GM18508 (cell line): ENCODE results near the gene STUM.
"Not testable (repeated sequence)": the region's sequence is repeated elsewhere in the genome, so short reads cannot be mapped to it uniquely, and the experiment has no call there.

Source experiments
- ATAC-seq: cut with Tn5 transposase; IDR thresholded peaks from one replicate; pipeline ENCODE4 v1.9.1; 2021; ENCODE audit warnings: moderate number of reproducible peaks; ENCODE audit not compliant: insufficient read depth, unreplicated experiment

STUM gene

DNA sequence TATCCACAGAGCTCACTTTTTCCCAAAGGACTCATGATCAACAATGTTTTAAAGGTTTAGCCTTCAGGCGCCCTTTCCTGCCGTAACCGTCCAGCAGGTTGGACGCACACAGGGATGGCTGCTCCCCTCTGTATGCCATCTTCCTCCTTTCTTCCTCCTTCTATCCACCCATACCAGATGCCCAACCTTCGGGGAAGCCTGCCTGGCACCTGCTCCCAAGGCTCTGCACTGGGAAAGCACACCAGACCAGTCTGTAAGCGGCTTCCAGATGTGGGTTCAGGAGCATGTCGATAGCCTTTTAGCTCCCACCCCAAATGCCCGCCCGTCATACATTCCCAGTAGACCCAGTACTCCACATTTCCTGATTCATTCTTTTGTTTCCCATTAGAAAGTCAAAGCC is 52.9 kb downstream of the STUM start:
- no peak for ATAC-seq

DNA sequence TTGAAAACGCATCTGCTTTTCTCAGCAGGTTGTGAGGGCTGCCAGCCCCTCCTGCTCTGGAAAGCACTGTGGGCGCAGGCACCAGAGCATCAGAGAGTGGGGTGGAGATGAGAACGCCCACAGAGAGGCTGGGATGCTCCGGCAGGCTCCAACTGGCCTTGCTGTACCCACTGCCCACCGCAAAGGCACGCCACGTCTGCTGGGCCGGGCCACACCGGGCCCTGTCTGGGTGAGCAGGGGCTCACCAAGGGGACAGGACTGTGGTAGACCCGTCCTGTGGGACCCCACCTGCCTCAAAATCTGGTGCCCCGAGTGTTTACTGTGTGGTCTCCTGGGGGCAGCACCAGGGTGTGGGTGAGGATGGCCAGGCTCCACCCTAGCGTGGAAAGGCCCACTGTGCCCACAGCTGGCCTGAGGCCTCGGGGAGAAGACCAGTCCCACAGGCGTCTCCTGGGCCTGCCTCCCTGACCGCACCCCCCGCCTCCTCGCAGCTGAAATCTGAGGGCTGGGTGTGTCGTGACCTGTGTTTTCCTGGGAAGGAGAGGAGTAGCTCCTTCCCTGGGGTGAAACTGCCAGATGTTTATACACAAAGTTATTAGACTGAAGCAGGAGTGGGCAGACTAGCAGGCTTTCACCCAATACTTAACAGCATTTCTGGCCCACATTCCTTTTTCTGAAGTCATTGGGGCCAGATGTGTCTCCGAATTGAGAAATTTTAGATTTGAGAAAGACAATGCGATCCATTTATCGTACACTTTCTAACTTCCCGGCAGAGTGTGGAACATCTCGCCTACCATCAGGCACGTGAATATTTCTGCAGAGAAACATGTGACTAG is 53.8 kb downstream of the STUM start:
- no peak for ATAC-seq

DNA sequence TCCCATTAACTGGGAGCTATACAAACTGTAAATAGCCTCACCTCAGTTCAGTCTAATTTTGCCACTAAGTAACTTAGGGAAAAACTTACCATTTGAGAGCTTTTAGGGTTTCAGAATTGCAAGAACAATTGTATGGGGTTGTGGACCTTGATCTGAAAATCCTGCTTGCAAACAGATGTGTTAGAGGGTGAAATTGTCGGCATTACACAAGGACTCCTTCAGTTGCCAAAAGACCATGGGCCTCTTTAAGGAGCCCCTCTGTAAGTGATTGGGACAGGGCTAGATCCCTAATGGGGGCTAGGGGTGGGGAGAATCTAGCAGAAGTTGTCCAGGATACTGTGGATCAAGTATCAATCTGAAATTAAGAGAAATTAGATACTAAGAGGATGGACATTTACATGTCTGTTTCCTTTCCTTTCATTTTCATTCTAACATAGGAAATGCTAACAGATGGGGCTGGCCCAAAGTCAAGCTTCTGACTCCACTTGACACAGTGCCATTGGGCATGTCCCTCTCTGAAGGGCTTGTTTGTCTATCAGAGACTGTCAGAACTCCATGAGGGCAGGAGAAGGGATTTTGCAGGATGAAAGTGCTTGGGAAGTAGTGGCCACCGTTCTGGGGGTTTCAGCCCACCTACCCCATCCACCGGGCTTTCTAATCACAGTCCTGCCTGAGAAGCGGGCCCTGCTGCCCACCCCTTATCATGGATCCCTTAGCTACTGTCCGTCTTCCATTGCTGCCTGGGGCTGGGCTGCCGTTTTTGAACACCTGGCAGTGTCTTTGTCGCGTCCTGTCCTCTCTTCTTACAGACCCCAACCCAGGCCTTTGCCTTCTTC is 54.7 kb downstream of the STUM start:
- no peak for ATAC-seq

DNA sequence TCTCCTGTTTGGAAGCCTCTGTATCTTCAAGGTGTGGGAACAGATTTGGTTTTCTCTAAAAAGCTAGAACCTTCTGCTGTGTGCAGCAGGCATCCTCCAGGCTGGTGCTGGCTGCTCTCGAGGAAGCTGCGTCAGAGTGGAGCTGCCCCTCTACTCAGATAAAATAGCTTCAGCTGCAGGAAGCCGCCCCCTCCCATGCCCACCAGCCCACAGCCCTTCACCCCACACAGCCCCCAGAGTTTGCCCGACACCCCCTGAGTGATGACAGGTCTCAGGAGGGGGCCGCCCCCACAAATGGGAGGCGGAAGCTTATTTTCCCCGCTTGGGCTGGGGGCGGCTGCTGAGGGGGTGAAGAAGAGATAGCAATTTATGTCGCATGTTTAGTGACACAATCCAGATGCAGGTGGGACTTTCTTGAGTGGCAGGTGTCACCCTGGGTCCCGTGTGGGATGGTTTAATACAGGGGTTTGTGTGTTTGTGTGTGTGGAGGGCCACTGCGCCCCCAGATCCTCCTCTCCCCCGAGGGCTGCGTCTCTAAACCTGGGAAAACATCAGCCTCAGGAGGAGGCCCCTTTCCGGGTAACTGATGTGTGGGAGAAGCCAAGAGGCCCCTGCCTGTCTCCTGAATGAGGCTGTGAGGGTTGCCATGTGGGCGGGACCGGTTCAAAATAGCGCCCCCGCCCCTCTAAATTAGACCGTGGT is 55.4 kb downstream of the STUM start:
- no peak for ATAC-seq

DNA sequence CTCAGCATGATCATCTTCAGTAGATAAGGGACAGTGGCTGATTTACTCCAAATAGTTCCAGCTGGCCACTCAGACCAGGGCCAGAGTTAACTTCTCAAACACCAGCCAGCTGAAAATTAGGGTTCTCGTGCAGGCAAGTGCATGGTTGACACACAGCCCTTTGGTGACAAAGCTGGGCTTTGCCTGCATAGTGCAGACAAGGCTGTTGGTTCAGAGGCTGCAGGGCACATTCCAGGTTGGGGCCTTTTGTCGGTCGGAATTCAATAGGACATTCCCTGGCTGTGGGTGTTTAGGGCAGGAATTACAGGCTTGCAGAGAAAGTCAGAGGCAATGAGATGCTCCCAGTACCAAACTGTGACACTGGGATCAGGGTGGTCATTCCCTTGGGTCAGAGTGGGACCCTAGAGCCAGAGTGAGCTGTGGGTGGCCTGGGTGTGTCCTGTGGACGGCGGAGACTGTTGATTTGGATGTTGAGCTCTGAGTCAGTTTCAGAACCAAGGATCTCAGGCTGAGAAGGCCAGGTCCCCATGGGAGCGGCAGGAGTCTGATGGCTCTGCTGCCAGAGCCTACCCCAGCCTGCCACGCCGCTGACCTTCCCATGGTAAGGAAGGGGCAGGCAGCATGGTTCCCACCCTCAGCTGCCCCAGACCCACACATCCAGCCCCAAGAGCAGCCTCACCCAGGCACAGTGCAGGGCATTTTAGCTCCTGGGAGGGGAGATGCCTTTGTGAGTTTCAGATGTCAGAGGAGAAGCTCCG is 56.2 kb downstream of the STUM start:
- ATAC-seq = no peak

DNA sequence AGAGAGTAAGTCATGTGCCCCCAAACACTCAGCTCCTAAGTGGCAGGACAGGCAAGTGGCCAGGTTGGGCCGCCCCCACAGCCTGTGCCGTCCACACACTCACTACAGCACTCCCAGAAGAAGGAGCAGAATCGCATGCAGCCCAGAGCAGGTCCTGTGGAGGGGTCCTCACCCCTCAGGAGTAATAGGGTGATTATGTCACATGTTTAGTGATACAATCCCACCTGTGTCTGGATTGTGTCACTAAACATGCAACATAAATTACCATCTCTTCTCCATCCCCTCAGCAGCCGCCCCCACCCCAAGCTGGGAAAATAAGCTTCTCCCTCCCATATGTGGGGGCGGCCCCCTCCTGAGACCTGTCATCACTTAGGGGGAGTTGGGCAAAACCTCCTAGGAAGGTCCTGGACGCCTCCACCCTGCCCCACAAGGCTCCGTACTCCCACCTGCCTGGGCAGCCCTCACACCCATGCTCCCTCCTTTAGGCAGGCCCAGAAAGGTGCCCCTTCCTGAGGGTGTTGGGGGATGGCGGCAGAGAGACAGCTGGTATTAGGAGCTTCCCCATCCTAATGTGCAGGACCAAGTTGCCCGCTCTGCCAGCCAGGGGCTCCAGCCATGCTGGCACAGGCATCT is 56.9 kb downstream of the STUM start:
- no peak for ATAC-seq

DNA sequence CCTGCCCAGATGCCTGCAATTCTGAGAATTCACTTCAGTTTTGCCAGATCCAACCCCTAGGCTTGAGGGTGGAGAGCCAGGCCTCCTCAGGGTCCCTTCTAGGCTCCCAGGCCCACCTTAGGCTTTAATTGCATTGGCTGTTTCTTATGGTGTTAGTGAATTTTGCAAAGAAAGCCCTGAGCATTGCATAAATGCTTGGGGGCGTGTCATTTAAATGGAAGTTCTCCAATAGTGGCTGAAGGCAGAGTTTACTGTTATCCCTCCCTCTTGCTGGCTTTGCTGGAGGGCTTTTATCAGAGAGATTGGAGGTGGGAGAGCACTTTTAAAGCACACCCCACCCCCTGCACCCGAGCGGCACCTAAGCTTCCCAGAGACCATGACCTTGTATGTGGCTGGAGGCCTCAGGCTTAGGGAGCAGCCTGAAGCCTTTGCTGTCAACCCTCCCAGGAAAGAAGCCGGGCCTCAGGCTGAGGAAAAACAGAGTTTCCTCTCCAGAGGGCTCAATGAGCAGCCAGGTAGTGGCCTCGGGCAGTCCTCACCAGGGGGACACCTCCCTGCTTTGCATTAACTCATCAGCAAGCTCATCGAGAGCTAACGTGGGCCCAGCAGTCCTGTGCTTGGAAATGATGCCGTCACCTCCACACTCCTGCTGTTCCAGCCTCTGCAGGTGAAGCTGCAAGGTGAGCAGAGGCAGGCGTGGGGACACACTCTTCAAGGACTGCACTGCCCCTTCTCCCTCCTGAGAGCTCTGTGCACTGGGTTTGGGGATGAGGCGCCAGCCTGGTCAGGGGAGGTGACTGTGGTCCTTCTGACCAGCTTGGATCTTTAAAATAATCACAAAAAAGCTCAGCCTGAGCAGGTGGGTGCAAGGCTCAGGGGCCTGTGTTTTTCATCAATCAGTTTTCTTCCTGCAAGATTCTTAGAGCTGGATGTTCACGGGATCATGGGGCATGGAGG is 58.0 kb downstream of the STUM start:
- ATAC-seq = no peak

DNA sequence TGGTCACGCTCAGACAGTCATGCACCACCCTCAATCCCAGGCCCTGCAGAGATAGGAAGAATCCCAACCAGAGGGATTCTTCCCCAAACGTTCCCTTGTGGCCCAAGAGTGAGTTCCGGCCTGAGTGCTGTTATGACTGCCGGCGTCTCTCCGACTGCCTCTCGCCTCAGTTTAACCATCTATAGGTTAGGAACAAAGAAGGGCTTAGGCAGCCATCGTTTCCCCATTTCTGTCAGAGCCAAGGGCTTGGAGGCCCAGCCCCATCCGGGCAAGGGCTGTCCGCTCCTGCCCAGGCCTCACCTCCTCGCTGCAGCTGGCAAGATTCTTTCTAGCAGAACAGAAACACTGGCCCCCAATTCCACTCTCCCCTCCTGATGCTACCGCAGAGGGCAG is 58.7 kb downstream of the STUM start:
- no peak for ATAC-seq

DNA sequence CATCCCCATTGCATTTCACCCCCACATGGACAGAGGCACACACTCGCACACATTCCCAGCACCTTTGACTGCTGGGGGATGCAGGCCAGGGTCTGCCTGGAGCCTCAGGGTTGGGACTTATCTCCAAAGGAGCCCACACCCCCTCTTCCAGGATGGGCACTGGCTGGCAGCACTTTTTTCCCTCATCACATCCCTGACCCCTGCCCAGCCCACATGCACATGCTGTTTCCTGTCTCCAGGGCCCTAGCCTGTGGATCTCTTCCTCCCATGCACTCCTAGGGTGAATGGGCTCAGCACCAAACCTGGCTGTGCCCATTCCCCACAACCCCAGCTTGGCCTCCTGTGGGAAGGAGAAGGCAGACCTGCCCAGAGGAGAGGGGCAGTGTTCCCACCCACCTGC is 59.3 kb downstream of the STUM start:
- no peak for ATAC-seq

DNA sequence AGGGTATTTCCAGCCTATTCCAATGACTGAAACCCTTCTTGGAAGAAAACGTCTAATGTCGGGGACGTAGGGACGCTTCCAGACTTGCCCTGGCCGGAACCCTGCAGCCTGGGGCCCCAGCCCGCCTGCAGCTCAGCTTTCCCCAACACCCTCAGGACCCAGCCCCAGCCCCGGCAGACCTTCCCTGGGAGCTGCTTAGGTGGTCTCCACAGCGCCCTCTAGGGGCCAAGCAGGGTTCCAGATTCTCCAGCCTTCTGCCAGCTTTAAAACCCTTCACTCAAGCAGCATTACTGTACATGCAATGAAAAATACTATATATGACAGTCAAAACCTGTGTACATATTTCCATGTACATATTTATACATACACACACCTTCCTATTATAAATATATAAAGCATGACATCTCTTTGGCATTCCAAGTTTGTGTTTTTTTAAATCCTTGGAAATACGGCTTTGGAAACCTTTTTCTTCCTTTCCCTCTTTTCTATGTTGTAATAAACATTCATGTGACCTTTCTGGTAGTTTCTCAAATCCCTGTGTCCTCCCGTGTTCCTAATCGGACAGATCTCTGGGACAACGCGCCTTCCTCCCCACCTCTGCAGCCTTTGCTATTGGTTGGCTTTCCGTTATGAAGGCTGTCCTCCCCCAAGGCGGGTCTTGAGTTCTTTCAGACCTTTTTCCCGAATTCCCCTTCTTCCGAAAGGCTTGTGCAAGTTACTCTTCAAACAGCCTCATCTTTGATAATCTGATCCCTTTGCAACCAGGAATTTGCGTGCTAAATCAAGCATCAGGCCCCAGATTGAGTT is 60.3 kb downstream of the STUM start:
- ATAC-seq = no peak

DNA sequence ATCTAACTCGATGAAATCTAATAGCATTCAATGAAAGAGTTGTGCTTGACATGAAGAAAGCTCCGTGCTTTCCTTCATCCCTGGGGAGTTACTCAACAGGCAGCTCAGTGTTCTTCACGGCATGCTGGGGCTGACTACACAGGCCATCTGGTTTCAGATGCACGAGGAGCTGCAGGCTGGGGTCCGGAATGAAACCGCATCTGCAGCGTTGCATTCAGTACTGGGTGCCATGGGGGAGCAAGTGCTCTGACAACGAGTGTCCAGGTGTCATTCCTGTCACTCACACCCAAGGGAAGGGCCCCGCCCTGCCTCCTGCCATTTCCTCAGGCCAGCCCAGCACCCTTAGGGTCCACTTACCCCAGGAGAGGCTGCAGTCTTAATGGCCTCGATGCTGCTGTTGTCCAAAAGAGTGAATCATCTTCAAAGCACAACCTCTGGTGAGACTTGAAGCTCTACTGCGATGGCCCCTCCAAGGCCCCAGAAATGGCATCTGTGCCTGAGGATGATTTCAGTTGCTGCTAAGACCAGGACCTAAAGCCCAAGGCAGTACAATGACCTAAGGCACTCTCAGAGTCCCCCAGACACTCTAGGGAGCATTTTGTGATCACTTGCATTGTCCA is 61.4 kb downstream of the STUM start:
- ATAC-seq = no peak

DNA sequence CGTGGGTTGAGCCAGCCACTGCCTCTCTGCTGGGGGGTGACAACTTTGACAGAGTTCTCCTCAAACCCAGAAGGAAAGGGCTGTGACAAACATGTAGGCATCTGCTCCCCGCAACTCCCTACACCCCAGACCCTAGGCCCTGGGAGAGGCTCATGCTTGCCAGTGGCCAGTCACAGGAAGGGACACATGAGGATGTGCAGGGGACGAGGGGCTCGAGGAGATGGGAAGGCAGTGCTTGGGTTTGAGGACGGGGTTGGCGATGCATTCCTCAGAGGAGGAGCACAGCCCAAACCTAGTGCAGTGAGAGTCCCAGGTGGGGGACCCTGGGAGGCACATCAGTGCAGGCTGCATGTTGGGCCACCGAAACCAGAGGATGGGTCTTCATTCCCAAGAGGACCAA is 62.1 kb downstream of the STUM start:
- no peak for ATAC-seq

DNA sequence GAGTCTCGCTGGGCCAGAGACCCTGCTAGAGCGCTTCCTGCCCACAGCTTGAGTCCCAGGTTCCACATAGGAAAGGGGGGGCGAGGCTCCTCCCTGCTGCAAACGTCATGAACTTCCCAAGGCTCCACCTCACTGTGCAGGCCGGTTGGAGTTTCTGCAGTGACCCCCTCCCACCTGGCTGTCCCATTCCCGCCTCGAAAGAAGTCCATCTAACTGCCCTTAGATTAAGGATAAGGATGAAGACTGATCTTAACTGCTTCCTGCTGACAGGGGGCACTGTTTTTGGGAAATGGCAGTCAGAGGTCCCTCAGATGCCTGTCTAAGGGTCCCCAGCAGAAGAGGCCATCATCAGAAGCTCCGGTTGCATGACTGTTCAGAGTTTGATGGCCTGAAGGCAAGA is 62.7 kb downstream of the STUM start:
- no peak for ATAC-seq

DNA sequence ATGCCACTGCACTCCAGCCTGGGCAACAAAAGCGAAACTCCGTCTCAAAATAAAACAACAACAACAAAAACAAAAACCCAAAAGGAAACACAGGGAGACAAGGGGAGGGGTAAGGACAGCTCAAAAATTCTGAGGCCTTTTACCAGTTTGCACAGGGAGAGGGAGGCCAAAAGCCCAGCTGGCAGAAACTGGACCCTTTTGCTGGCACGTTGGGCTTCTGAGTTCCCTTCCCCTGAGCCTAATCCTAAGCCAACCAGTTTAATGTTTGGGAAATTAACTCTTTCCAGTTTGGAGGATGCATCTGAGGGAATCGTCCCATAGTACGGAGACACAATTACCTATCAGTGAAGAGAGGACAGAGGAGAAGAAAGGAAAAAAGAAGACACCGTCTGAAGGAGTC is 63.4 kb downstream of the STUM start:
- ATAC-seq = not testable (repeated sequence)

DNA sequence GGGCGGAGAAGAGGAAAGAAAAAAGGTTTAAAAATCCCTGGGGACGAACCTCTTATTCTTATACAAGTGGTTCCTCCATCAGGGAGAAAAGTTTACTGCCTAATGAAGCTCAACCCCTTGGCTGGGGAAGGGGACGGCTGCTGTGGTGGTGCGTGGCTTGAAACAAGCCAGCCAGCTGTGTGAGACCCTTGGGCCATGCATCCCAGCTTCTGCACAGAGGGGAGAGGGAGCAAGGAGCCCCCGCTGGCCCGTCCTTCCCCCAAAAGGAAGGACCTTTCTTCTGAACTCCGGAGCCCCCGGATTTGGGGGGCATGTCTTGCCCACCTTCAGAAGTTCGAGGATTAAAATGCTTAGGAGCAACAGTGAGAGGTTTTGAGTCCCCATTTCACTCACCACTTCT is 67.3 kb downstream of the STUM start:
- ATAC-seq = no peak

DNA sequence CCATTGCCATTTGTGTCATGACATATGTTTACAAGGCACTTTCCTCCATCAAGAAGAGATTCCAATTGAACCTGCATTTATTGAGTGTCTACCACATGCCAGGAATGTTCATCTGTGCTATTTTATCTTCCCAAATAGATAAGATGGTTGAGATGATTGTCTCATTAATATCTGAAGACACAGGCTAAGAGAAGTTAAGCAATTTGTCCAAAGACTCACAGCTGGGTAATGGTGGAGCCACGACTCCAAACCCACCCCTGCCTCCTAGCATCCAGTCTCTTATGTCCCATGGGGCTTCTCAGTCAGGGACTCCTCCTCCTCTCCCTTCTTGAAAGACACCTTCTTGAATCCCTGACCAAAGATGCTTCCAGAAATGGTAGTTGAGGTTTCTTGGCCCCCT is 68.1 kb downstream of the STUM start:
- no peak for ATAC-seq

DNA sequence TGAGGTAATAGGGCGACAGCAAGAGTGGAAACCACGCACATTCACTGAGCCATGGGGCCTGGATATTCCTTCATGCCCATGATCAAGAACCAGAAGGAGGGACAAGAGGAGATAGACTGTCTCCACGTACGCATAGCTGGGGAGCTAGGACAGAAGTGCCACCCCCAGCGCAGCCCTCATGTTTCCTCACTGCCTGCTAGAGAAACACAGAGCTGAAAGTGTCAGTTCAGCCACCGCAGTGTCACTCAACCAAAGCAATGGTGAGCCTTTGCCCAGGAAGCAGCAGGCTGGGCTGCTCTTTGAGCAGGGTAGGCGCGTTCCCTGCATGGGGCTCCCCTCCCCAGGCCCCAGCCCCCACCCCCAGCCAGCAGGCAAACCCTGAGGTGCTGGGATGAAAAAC is 68.5 kb downstream of the STUM start:
- ATAC-seq = no peak

DNA sequence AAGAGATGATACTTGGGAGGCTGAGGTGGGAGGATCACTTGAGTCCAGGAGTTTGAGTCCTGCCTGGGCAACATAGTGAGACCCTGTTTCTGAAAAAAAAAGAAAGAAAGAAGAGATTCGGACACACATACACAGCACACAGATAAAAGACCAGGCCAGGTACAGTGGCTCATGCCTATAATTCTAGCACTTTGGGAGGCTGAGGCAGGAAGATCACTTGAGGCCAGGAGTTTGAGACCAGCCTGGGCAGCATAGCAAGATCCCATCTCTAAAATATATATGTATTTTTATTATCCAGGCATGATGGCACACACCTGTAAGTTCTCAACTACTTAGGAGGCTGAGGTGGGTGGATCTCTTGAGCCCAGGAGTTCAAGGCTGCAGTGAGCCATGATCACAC is 69.2 kb downstream of the STUM start:
- ATAC-seq = not testable (repeated sequence)
